K562 (cell line): ENCODE data around the gene CD4. TPM values are rescaled to one million over a fixed set of nuclear protein-coding genes. Genes with fewer than 3 reads are reported as not detected.

Experiments
- BDP1 ChIP-seq: IDR thresholded peaks from 3 replicates; pipeline ENCODE4 v1.6.1; 2011; ENCODE audit not compliant: insufficient read length, insufficient read depth
- DEAF1 ChIP-seq: fragments of 450-650 bp; formaldehyde crosslinking; IDR thresholded peaks from 2 replicates; pipeline ENCODE4 v1.4.0; 2020; ENCODE audit warnings: mild to moderate bottlenecking, moderate library complexity
- E2F8 ChIP-seq: fragments of 450-650 bp; IDR thresholded peaks from 2 replicates; pipeline ENCODE4 v1.7.1; 2018; ENCODE audit warnings: mild to moderate bottlenecking, low read depth; ENCODE audit not compliant: partially characterized antibody
- FOXO4 ChIP-seq: fragments of 450-650 bp; formaldehyde crosslinking; IDR thresholded peaks from 2 replicates; pipeline ENCODE4 v1.4.0; 2020; ENCODE audit warnings: mild to moderate bottlenecking, moderate library complexity
- GTF2A2 ChIP-seq: IDR thresholded peaks from 2 replicates; pipeline ENCODE4 v1.6.1; 2016; ENCODE audit warnings: mild to moderate bottlenecking, missing genetic modification characterization, missing compliant biosample characterization
- MTA3 ChIP-seq: fragments of 450-650 bp; formaldehyde crosslinking; IDR thresholded peaks from 2 replicates; pipeline ENCODE4 v1.6.1; 2017; ENCODE audit warnings: mild to moderate bottlenecking, borderline replicate concordance
- NCOR1 ChIP-seq: fragments of 450-650 bp; IDR thresholded peaks from 2 replicates; pipeline ENCODE4 v1.6.1; 2016; ENCODE audit warnings: mild to moderate bottlenecking, moderate library complexity
- PTRF ChIP-seq: fragments of 450-650 bp; IDR thresholded peaks from 2 replicates; pipeline ENCODE4 v1.6.1; 2016; ENCODE audit warnings: mild to moderate bottlenecking, missing genetic modification characterization, missing compliant biosample characterization
- RUNX1 ChIP-seq: sonication (generic); IDR thresholded peaks from 2 replicates; pipeline ENCODE4 v1.6.1; 2016; ENCODE audit warnings: antibody characterized with exemption, low read depth
- SP1 ChIP-seq: sonication (generic); formaldehyde crosslinking; IDR thresholded peaks from 2 replicates; pipeline ENCODE4 v1.8.1; 2022; ENCODE audit warnings: mild to moderate bottlenecking, missing genetic modification reagents
- THAP12 ChIP-seq: fragments of 250-450 bp; sonication (Bioruptor Pico); IDR thresholded peaks from 2 replicates; pipeline ENCODE4 v1.9.0; 2021; ENCODE audit warnings: mild to moderate bottlenecking, inconsistent platforms
- THAP7 ChIP-seq: fragments of 250-450 bp; sonication (Bioruptor Pico); IDR thresholded peaks from 2 replicates; pipeline ENCODE4 v1.5.0; 2021
- polyA plus RNA-seq, 8 experiments: library from polyadenylated mRNA; depleted of rRNA in 4 of 8; stranded (reverse) in 5 of 8; unstranded in 3 of 8; fragments of >200 nt; fragmentation: Nextera tagmentation in 2 of 8; fragmentation: Illumina TruSeq in 1 of 8; extraction: Ambion mirVana in 2 of 8; extraction: Trizol in 1 of 8; gene quantifications; 2 replicates each; pipeline versions ENCODE4 v1.2.1 to v1.2.3, GENCODE V29; 2011 to 2014; ENCODE audit warnings: inconsistent platforms in 1 of 8, missing spikeins in 1 of 8
- total RNA-seq, 7 experiments: library from RNA; depleted of rRNA in 6 of 7; stranded (reverse); fragments of >200 nt in 6 of 7; fragmentation: Illumina TruSeq in 2 of 7; extraction: Trizol in 2 of 7; gene quantifications; 2 replicates each; pipeline versions ENCODE4 v1.2.1 to v1.2.3, GENCODE V29; 2011 to 2021; ENCODE audit warnings: low replicate concordance in 1 of 7

CD4 gene
- total and polyA plus RNA-seq, 9 of the 15 experiments (the other 6 are each of a cell fraction or from before 2014, with no cell fraction given): 0.06 to 0.27 (median 0.09) TPM; not detected in 5

- TF ChIP-seq FOXO4 (CRISPR knock-in tag) (no peak), GTF2A2 (tag) (peak; percentile 85), RUNX1 (no peak), SP1 (CRISPR knock-in tag) (peak; percentile 37), DEAF1 (CRISPR knock-in tag) (no peak), E2F8 (no peak), THAP7 (CRISPR knock-in tag) (no peak), PTRF (tag) (no peak), NCOR1 (0 out of 2 replicates have a peak, but pooled peaks have one; percentile 36), THAP12 (CRISPR knock-in tag) (0 out of 2 replicates have a peak, but pooled peaks have one; percentile 48), MTA3 (0 out of 2 replicates have a peak, but pooled peaks have one; percentile 29), BDP1 (no peak)
Measured at GRCh38 chr12:6867413-6868210, 78.3 kb downstream of the CD4 start, which contains the start of gene TPI1 (continued).
